AG08396 (cell line): ENCODE data around the gene USP35.
A peak's percentile ranks its signal among the peaks of the same experiment; 100 is the strongest.
"Not testable (repeated sequence)": the region's sequence is repeated elsewhere in the genome, so short reads cannot be mapped to it uniquely, and the experiment has no call there.

Experiments
- DNase-seq: peaks from one replicate; pipeline ENCODE4 v3.0.0; 2012; ENCODE audit warnings: low spot score, mixed read lengths

Gene USP35

GRCh38 chr11:78233046-78233445, 44.3 kb downstream of the USP35 start:
- not testable (repeated sequence) for DNase-seq

- DNase-seq: no peak
Measured at GRCh38 chr11:78234006-78234405, 45.3 kb downstream of the USP35 start.

- DNase-seq: no peak
Measured at GRCh38 chr11:78237293-78238046, 48.8 kb downstream of the USP35 start.

- DNase-seq: no peak
Measured at GRCh38 chr11:78239781-78240180, 51.1 kb downstream of the USP35 start.

GRCh38 chr11:78241475-78241874, 52.8 kb downstream of the USP35 start:
- no peak for DNase-seq

- DNase-seq: no peak
Measured at GRCh38 chr11:78244080-78244479, 55.4 kb downstream of the USP35 start.

- DNase-seq: no peak
Measured at GRCh38 chr11:78244546-78245255, 56.0 kb downstream of the USP35 start.

GRCh38 chr11:78248191-78248590, 59.5 kb downstream of the USP35 start:
- no peak for DNase-seq

GRCh38 chr11:78248903-78249302, 60.2 kb downstream of the USP35 start:
- DNase-seq: no peak

- no peak for DNase-seq
Measured at GRCh38 chr11:78250099-78250498, 61.4 kb downstream of the USP35 start.

- no peak for DNase-seq
Measured at GRCh38 chr11:78251083-78251775, 62.5 kb downstream of the USP35 start.

- no peak for DNase-seq
Measured at GRCh38 chr11:78253797-78254196, 65.1 kb downstream of the USP35 start.

GRCh38 chr11:78254268-78254667, 65.5 kb downstream of the USP35 start:
- no peak for DNase-seq

- no peak for DNase-seq
Measured at GRCh38 chr11:78255919-78256318, 67.2 kb downstream of the USP35 start.

GRCh38 chr11:78256962-78257361, 68.2 kb downstream of the USP35 start:
- DNase-seq: peak; percentile 70

- DNase-seq: no peak
Measured at GRCh38 chr11:78257654-78258053, 68.9 kb downstream of the USP35 start.

GRCh38 chr11:78259777-78260487, 71.2 kb downstream of the USP35 start:
- DNase-seq: no peak

- no peak for DNase-seq
Measured at GRCh38 chr11:78261367-78261766, 72.6 kb downstream of the USP35 start.

GRCh38 chr11:78261828-78262227, 73.1 kb downstream of the USP35 start:
- no peak for DNase-seq

GRCh38 chr11:78262238-78262637, 73.5 kb downstream of the USP35 start:
- no peak for DNase-seq

GRCh38 chr11:78262691-78263090, 74.0 kb downstream of the USP35 start:
- no peak for DNase-seq
